K562 (cell line): Measurements from ENCODE around the gene AURKB. TPM values are rescaled to one million over a fixed set of nuclear protein-coding genes. Genes with fewer than 3 reads are reported as not detected.

Experiments used
- GABPA ChIP-seq: fragments of 200-800 bp; sonication (Bioruptor generic); conservative IDR thresholded peaks from 2 replicates; pipeline ENCODE4 v1.6.1; 2016; ENCODE audit warnings: low read depth, missing genetic modification characterization, missing compliant biosample characterization
- MCM2 ChIP-seq: fragments of 450-650 bp; IDR thresholded peaks from 2 replicates; pipeline ENCODE4 v1.6.1; 2017; ENCODE audit warnings: low read depth, mild to moderate bottlenecking
- MYC ChIP-seq, 2 experiments: fragments of 250-450 bp in 1 of 2; sonication (Bioruptor Pico) in 1 of 2; IDR thresholded peaks; 2 replicates each; pipeline versions ENCODE4 v1.5.1 to v1.6.1; 2012 to 2021; ENCODE audit warnings: low read depth in 2 of 2, borderline replicate concordance in 1 of 2, improper control_type of control experiment in 1 of 2, low read length in 1 of 2, mild to moderate bottlenecking in 1 of 2, moderate library complexity in 1 of 2
- NR2C2 ChIP-seq, 2 experiments: fragments of 200-800 bp in 1 of 2; sonication (Bioruptor generic) in 1 of 2; sonication (generic) in 1 of 2; formaldehyde crosslinking in 1 of 2; IDR thresholded peaks; 2 replicates each; pipeline versions ENCODE4 v1.6.1 to v1.8.0; 2016 to 2022; ENCODE audit warnings: mild to moderate bottlenecking in 1 of 2, missing compliant biosample characterization in 1 of 2, missing genetic modification characterization in 1 of 2, missing genetic modification reagents in 1 of 2
- POLR2G ChIP-seq: fragments of 200-400 bp; formaldehyde crosslinking; IDR thresholded peaks from 2 replicates; pipeline ENCODE4 v1.6.1; 2017; ENCODE audit warnings: low read depth, mild to moderate bottlenecking, antibody characterized with exemption, low read length, moderate library complexity
- RFX1 ChIP-seq: fragments of 450-650 bp; IDR thresholded peaks from 2 replicates; pipeline ENCODE4 v1.6.1; 2016; ENCODE audit warnings: mild to moderate bottlenecking, moderate library complexity
- TAL1 ChIP-seq: fragments of 450-650 bp; IDR thresholded peaks from 2 replicates; pipeline ENCODE4 v1.6.1; 2016; ENCODE audit warnings: mild to moderate bottlenecking
- TRIM24 ChIP-seq, 2 experiments: fragments of 450-650 bp; IDR thresholded peaks; 2 replicates each; pipeline ENCODE4 v1.6.1; 2016
- polyA plus RNA-seq, 8 experiments: library from polyadenylated mRNA; depleted of rRNA in 4 of 8; stranded (reverse) in 5 of 8; unstranded in 3 of 8; fragments of >200 nt; fragmentation: Nextera tagmentation in 2 of 8; fragmentation: Illumina TruSeq in 1 of 8; extraction: Ambion mirVana in 2 of 8; extraction: Trizol in 1 of 8; gene quantifications; 2 replicates each; pipeline versions ENCODE4 v1.2.1 to v1.2.3, GENCODE V29; 2011 to 2014; ENCODE audit warnings: inconsistent platforms in 1 of 8, missing spikeins in 1 of 8
- total RNA-seq, 7 experiments: library from RNA; depleted of rRNA in 6 of 7; stranded (reverse); fragments of >200 nt in 6 of 7; fragmentation: Illumina TruSeq in 2 of 7; extraction: Trizol in 2 of 7; gene quantifications; 2 replicates each; pipeline versions ENCODE4 v1.2.1 to v1.2.3, GENCODE V29; 2011 to 2021; ENCODE audit warnings: low replicate concordance in 1 of 7
- TF ChIP-seq, protein P1 (sequence below), 2 experiments: fragments of 450-650 bp; formaldehyde crosslinking in 1 of 2; IDR thresholded peaks; 2 replicates each; pipeline versions ENCODE4 v1.4.0 to v1.6.1; 2014 to 2020; ENCODE audit warnings: mild to moderate bottlenecking in 2 of 2, borderline replicate concordance in 1 of 2, low read depth in 1 of 2

Gene AURKB
- total and polyA plus RNA-seq, 9 of the 15 experiments (the other 6 are each of a cell fraction or from before 2014, with no cell fraction given): 27.2 to 114 (median 74.8) TPM

DNA sequence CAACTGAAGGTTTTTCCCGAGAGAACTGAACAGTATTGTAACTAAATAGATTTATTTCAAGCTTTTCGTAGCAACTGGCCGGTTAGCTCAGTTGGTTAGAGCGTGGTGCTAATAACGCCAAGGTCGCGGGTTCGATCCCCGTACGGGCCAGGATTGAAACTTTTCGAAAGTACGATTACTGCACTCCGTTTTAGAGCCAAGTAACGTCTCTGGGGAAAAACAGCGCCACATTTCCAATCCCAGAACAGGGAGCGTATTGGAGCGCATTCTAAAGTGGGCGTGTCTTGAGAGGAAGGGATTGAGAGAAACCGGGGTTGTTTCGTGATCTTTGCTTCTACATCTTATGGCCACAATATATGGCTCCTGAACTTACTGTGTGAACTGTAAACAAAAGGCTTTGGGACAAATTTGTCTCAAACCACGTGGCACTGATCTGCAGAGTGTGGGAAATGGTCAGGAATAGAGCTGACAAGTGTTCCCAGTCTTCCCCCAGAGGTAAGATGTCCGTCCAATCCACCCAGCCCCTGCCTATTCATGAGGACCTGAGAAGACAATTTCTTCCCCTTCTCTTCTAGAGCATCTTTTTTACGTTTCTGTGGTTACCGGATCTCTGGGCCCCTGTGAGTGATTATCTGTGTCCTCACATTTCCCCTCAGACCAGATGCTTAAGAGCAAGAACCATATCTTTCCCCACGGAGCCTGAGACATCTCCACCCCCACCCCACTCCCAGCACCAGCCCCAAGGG is 22.7 kb downstream of the AURKB start (continued):
- TF ChIP-seq, protein P1, sequence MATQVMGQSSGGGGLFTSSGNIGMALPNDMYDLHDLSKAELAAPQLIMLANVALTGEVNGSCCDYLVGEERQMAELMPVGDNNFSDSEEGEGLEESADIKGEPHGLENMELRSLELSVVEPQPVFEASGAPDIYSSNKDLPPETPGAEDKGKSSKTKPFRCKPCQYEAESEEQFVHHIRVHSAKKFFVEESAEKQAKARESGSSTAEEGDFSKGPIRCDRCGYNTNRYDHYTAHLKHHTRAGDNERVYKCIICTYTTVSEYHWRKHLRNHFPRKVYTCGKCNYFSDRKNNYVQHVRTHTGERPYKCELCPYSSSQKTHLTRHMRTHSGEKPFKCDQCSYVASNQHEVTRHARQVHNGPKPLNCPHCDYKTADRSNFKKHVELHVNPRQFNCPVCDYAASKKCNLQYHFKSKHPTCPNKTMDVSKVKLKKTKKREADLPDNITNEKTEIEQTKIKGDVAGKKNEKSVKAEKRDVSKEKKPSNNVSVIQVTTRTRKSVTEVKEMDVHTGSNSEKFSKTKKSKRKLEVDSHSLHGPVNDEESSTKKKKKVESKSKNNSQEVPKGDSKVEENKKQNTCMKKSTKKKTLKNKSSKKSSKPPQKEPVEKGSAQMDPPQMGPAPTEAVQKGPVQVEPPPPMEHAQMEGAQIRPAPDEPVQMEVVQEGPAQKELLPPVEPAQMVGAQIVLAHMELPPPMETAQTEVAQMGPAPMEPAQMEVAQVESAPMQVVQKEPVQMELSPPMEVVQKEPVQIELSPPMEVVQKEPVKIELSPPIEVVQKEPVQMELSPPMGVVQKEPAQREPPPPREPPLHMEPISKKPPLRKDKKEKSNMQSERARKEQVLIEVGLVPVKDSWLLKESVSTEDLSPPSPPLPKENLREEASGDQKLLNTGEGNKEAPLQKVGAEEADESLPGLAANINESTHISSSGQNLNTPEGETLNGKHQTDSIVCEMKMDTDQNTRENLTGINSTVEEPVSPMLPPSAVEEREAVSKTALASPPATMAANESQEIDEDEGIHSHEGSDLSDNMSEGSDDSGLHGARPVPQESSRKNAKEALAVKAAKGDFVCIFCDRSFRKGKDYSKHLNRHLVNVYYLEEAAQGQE (IDR thresholded peaks at IDR 0.05; ENCODE audit: borderline replicate concordance): no peak; the same call in 1 of the 2 replicates
- TF ChIP-seq, protein P1 (CRISPR knock-in tag; IDR thresholded peaks at IDR 0.05; ENCODE audit: low read depth): no peak
- TF ChIP-seq NR2C2 (CRISPR knock-in tag; IDR thresholded peaks at IDR 0.05): no peak
- TF ChIP-seq NR2C2 (tag; IDR thresholded peaks at IDR 0.05): peak; percentile 49; the same call in 1 of the 2 replicates
- TF ChIP-seq TRIM24 (IDR thresholded peaks at IDR 0.05): 0 out of 4 replicates have a peak, but pooled peaks of 1 of the 2 experiments have one; percentile 17
- TF ChIP-seq POLR2G: peak; percentile 37; the same call in 1 of the 2 replicates
- peak; percentile 49 for TF ChIP-seq MYC (IDR thresholded peaks at IDR 0.05; ENCODE audit: low read depth, low read length)
- TF ChIP-seq MYC (CRISPR knock-in tag; IDR thresholded peaks at IDR 0.05; ENCODE audit: borderline replicate concordance, low read depth): no peak; the same call in 1 of the 2 replicates
- TF ChIP-seq RFX1: no peak; the same call in 1 of the 2 replicates
- TF ChIP-seq TAL1: peak; percentile 56; the same call in 1 of the 2 replicates
- no peak for TF ChIP-seq MCM2
- peak; percentile 0; the same call in 1 of the 2 replicates for TF ChIP-seq GABPA (tag)
